Trophoblast cell (in vitro differentiated cells and primary cell): ENCODE results near the gene C17orf50.

ENCODE experiments used
- DNase-seq, 2 donors: peaks; one replicate each; pipeline ENCODE4 v3.0.0-alpha.2; 2016
- H2AFZ ChIP-seq: 2 replicates; pipeline ENCODE4 v1.6.1; 2013; ENCODE audit warnings: low read length, moderate library complexity, mild to moderate bottlenecking; ENCODE audit not compliant: insufficient read depth, poor library complexity
- H2AK5ac ChIP-seq: 2 replicates; pipeline ENCODE4 v1.6.1; 2013; ENCODE audit warnings: mild to moderate bottlenecking, low read length
- H2BK120ac ChIP-seq: 2 replicates; pipeline ENCODE4 v1.6.1; 2013; ENCODE audit warnings: low read length, mild to moderate bottlenecking, moderate library complexity; ENCODE audit not compliant: insufficient read depth, poor library complexity
- H2BK12ac ChIP-seq: 2 replicates; pipeline ENCODE4 v1.6.1; 2013; ENCODE audit warnings: mild to moderate bottlenecking, low read length, moderate library complexity
- H2BK5ac ChIP-seq: 2 replicates; pipeline ENCODE4 v1.6.1; 2013; ENCODE audit warnings: low read length, low read depth, moderate library complexity, mild to moderate bottlenecking; ENCODE audit not compliant: poor library complexity
- H3K14ac ChIP-seq: 2 replicates; pipeline ENCODE4 v1.6.1; 2013; ENCODE audit warnings: mild to moderate bottlenecking, low read length
- H3K18ac ChIP-seq: 2 replicates; pipeline ENCODE4 v1.6.1; 2013; ENCODE audit warnings: mild to moderate bottlenecking, low read length
- H3K23ac ChIP-seq: 2 replicates; pipeline ENCODE4 v1.6.1; 2013; ENCODE audit warnings: low read length
- H3K27ac ChIP-seq: 2 replicates; pipeline ENCODE4 v1.5.1; 2013; ENCODE audit warnings: low read depth, mild to moderate bottlenecking, inconsistent platforms, low read length, moderate library complexity
- H3K27me3 ChIP-seq: 2 replicates; pipeline ENCODE4 v1.6.1; 2013; ENCODE audit warnings: inconsistent platforms, mild to moderate bottlenecking, low read length, moderate library complexity; ENCODE audit not compliant: insufficient read depth
- H3K36me3 ChIP-seq, 2 experiments: 1 replicate in 1 of 2; 2 replicates in 1 of 2; pipeline ENCODE4 v1.6.1; 2013; ENCODE audit warnings: low read length in 2 of 2, mild to moderate bottlenecking in 2 of 2, moderate library complexity in 1 of 2; ENCODE audit not compliant: insufficient read depth in 2 of 2, control insufficient read depth in 1 of 2
- H3K4ac ChIP-seq: 2 replicates; pipeline ENCODE4 v1.6.1; 2013; ENCODE audit warnings: low read depth, mild to moderate bottlenecking, low read length, moderate library complexity
- H3K4me1 ChIP-seq, 2 experiments: 1 replicate in 1 of 2; 2 replicates in 1 of 2; pipeline ENCODE4 v1.6.1; 2013; ENCODE audit warnings: low read length in 2 of 2, mild to moderate bottlenecking in 2 of 2, moderate library complexity in 1 of 2; ENCODE audit not compliant: insufficient read depth in 2 of 2, control insufficient read depth in 1 of 2
- H3K4me2 ChIP-seq: 2 replicates; pipeline ENCODE4 v1.6.1; 2013; ENCODE audit warnings: inconsistent platforms, mild to moderate bottlenecking, low read length, moderate library complexity
- H3K4me3 ChIP-seq: 2 replicates; pipeline ENCODE4 v1.5.1; 2013; ENCODE audit warnings: mild to moderate bottlenecking, low read depth, low read length, inconsistent platforms
- H3K79me1 ChIP-seq: one replicate; pipeline ENCODE4 v1.6.1; 2013; ENCODE audit warnings: low read length
- H3K79me2 ChIP-seq: 2 replicates; pipeline ENCODE4 v1.6.1; 2013; ENCODE audit warnings: low read length, mild to moderate bottlenecking; ENCODE audit not compliant: control insufficient read depth, insufficient read depth, poor library complexity
- H3K9ac ChIP-seq: 2 replicates; pipeline ENCODE4 v1.6.1; 2013; ENCODE audit warnings: mild to moderate bottlenecking, low read length
- H3K9me3 ChIP-seq: 2 replicates; pipeline ENCODE4 v1.6.1; 2013; ENCODE audit warnings: low read depth, mild to moderate bottlenecking, control low read depth, inconsistent platforms, low read length; ENCODE audit not compliant: insufficient read depth
- H4K12ac ChIP-seq: 2 replicates; pipeline ENCODE4 v1.6.1; 2013; ENCODE audit warnings: low read depth, mild to moderate bottlenecking, low read length, moderate library complexity
- H4K8ac ChIP-seq: 2 replicates; pipeline ENCODE4 v1.6.1; 2013; ENCODE audit warnings: low read depth, mild to moderate bottlenecking, low read length, moderate library complexity
- H4K91ac ChIP-seq: one replicate; pipeline ENCODE4 v1.6.1; 2013; ENCODE audit warnings: low read depth, mild to moderate bottlenecking, low read length, moderate library complexity
- WGBS: extraction: QIAGEN DNeasy Blood & Tissue Kit; methylation state at CpG from one replicate; pipeline ENCODE4 v1.1.7; 2013; ENCODE audit warnings: missing lambda C conversion rate; ENCODE audit not compliant: insufficient read length, insufficient coverage; ENCODE audit errors: extremely low coverage; 5-methylcytosine and 5-hydroxymethylcytosine counted together

The C17orf50 gene

GRCh38 chr17:35778641-35779196 is 18.0 kb downstream of the C17orf50 start:
- H4K91ac ChIP-seq: peak overlapping the region; percentile 16
- peak overlapping the region; percentile 12 for H3K27ac ChIP-seq
- no peak overlapping the region for H3K9ac ChIP-seq
- H3K18ac ChIP-seq: peak overlapping the region; percentile 26
- WGBS: no CpG with 5 or more reads among the region's 16 CpGs
- H3K79me1 ChIP-seq: peaks cover 1% of the 10 kb centered on the region
- peak overlapping the region; percentile 19 for H2BK12ac ChIP-seq
- H4K12ac ChIP-seq: no peak overlapping the region
- no peaks in the 10 kb centered on the region for H3K79me2 ChIP-seq
- H3K36me3 ChIP-seq: peaks cover 0 to 4% of the 10 kb centered on the region in 2 experiments
- no peak overlapping the region for H2AFZ ChIP-seq
- H3K4me3 ChIP-seq: no peak overlapping the region
- peak overlapping the region; percentile 5 for H4K8ac ChIP-seq
- H3K27me3 ChIP-seq: no peaks in the 10 kb centered on the region
- peak overlapping the region; percentile 8 for H3K14ac ChIP-seq
- no peak overlapping the region for H3K4ac ChIP-seq
- H3K9me3 ChIP-seq: no peaks in the 10 kb centered on the region
- H3K23ac ChIP-seq: no peak overlapping the region
- peak overlapping the region; percentile 14 for H2AK5ac ChIP-seq
- H3K4me1 ChIP-seq: peaks cover 17 to 21% of the 10 kb centered on the region in 2 experiments
- H3K4me2 ChIP-seq: no peak overlapping the region
- DNase-seq: no peak
- H2BK120ac ChIP-seq: peak overlapping the region; percentile 0
- peak overlapping the region; percentile 14 for H2BK5ac ChIP-seq

DNA sequence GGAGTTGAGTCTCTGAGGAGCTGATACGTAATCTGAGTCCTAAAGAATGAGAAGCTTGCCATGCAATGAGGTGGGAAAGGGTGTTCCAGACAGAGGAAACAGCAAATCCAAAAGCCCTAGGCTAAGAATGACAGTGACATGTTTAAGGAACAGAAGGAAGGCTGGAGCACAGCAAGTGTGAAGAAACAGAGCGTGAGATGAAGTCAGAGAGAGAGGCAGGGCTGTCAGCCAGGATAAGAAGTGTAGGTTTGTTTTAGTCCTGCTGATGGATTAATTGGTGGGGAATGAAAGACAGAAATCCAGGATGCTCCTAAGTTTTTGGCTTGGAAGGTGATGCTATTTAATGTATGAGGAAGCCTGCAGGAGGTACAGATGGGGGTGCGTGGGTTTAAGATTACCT is 20.3 kb downstream of the C17orf50 start:
- no peak overlapping the region for H3K23ac ChIP-seq
- no peak overlapping the region for H4K91ac ChIP-seq
- no peak for DNase-seq
- no peak overlapping the region for H4K12ac ChIP-seq
- no peaks in the 10 kb centered on the region for H3K9me3 ChIP-seq
- H3K79me1 ChIP-seq: peaks cover 1% of the 10 kb centered on the region
- no peak overlapping the region for H3K18ac ChIP-seq
- peaks cover 0 to 4% of the 10 kb centered on the region in 2 experiments for H3K36me3 ChIP-seq
- H2BK12ac ChIP-seq: no peak overlapping the region
- no peak overlapping the region for H2BK120ac ChIP-seq
- H3K79me2 ChIP-seq: no peaks in the 10 kb centered on the region
- no peak overlapping the region for H2AK5ac ChIP-seq
- H4K8ac ChIP-seq: no peak overlapping the region
- H3K9ac ChIP-seq: no peak overlapping the region
- H2AFZ ChIP-seq: no peak overlapping the region
- no peaks in the 10 kb centered on the region for H3K27me3 ChIP-seq
- no peak overlapping the region for H3K14ac ChIP-seq
- H3K27ac ChIP-seq: no peak overlapping the region
- H3K4ac ChIP-seq: no peak overlapping the region
- H3K4me3 ChIP-seq: no peak overlapping the region
- no peak overlapping the region for H2BK5ac ChIP-seq
- peaks cover 18 to 21% of the 10 kb centered on the region in 2 experiments for H3K4me1 ChIP-seq
- no CpG with 5 or more reads among the region's 3 CpGs for WGBS
- no peak overlapping the region for H3K4me2 ChIP-seq

DNA sequence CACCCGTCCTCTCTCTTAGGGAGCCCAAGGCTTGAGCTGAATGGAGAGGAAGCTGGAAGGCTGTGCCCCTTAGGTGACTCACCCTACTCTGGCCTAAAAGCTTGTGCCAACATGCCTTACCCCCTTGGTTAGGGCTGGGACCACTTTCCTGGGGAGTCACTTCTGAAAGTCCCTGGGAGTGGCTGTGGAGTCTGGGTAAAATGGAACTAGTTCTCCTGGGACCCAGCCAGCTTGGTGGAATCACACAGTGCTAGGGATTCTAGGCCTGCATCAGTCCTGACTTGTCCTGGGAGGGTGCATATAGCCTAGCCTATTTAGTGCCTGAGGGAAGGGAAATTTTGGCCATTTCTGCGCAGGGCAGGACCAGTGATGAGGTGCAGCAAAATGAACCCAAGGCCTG is 24.2 kb downstream of the C17orf50 start:
- Histone ChIP-seq H2AK5ac (no peak overlapping the region), H3K9me3 (no peaks in the 10 kb centered on the region), H2AFZ (no peak overlapping the region), H3K79me2 (no peaks in the 10 kb centered on the region), H3K27ac (no peak overlapping the region), H3K27me3 (no peaks in the 10 kb centered on the region), H2BK12ac (peak overlapping the region; percentile 18), H2BK5ac (no peak overlapping the region), H3K4ac (no peak overlapping the region), H3K36me3 (no peaks in the 10 kb centered on the region), H3K4me1 (peaks cover 29 to 30% of the 10 kb centered on the region in 2 experiments), H3K4me2 (no peak overlapping the region), H4K8ac (no peak overlapping the region), H3K9ac (no peak overlapping the region), H4K91ac (peak overlapping the region; percentile 45), H3K4me3 (no peak overlapping the region), H4K12ac (no peak overlapping the region), H3K23ac (no peak overlapping the region), H3K79me1 (peaks cover 8% of the 10 kb centered on the region), H3K14ac (no peak overlapping the region), H2BK120ac (no peak overlapping the region), H3K18ac (peak overlapping the region; percentile 7)
- DNase-seq: no peak
- WGBS: no CpG with 5 or more reads among the region's 2 CpGs

- Histone ChIP-seq H3K4ac (no peak overlapping the region), H3K14ac (no peak overlapping the region), H3K4me1 (peaks cover 25 to 33% of the 10 kb centered on the region in 2 experiments), H3K27me3 (no peaks in the 10 kb centered on the region), H3K36me3 (no peaks in the 10 kb centered on the region), H3K79me1 (peaks cover 8% of the 10 kb centered on the region), H3K79me2 (no peaks in the 10 kb centered on the region), H2BK5ac (no peak overlapping the region), H3K18ac (no peak overlapping the region), H3K9me3 (no peaks in the 10 kb centered on the region), H3K27ac (peak overlapping the region; percentile 91), H2AK5ac (no peak overlapping the region), H3K23ac (no peak overlapping the region), H2BK120ac (no peak overlapping the region), H3K9ac (no peak overlapping the region), H4K91ac (peak overlapping the region; percentile 90), H4K8ac (no peak overlapping the region), H2AFZ (no peak overlapping the region), H2BK12ac (no peak overlapping the region), H4K12ac (no peak overlapping the region), H3K4me3 (no peak overlapping the region), H3K4me2 (no peak overlapping the region)
- no CpG with 5 or more reads among the region's 3 CpGs for WGBS
- DNase-seq: peak in 1 of 2 donors; percentile 20
Observed at GRCh38 chr17:35786941-35787432, 26.3 kb downstream of the C17orf50 start.
